Stimulated activated CD4-positive, alpha-beta T cell treated with anti-CD3 and anti-CD28 coated beads, Interleukin-12 subunit alpha, Interleukin-12 subunit beta, amount 100 ng/mL, for 48 hours (primary cell): ENCODE results near the gene PHLDA2.
A peak's percentile ranks its signal among the peaks of the same experiment; 100 is the strongest.
"Not testable (repeated sequence)": the region's sequence is repeated elsewhere in the genome, so short reads cannot be mapped to it uniquely, and the experiment has no call there.

ENCODE experiments used
- DNase-seq, 3 donors: peaks; one replicate each; pipeline ENCODE4 v3.0.0-alpha.2; 2020; ENCODE audit warnings: low read depth in 2 of 3, low spot score in 1 of 3

The PHLDA2 gene

DNA sequence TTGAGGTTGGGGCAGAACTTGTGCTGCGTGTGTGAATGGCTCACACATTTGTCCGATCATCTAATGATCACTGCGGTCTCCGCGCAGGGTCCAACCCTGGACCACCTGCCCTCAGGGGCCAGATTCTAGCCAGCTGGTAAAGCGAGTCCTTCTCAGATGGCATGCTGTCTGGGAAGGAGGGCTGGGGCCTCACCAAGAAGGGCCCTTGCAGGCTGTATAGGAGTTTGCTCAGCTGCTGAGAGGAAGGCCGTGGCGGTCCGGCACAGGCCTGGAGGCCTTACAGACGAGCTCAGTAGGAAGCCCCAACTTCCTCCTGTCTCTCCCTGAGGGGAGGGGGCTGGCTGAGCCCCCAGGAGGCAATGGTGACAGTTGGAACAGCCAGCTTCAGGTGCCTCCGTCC, 13.7 kb downstream of the PHLDA2 start:
- DNase-seq, result no peak

DNA sequence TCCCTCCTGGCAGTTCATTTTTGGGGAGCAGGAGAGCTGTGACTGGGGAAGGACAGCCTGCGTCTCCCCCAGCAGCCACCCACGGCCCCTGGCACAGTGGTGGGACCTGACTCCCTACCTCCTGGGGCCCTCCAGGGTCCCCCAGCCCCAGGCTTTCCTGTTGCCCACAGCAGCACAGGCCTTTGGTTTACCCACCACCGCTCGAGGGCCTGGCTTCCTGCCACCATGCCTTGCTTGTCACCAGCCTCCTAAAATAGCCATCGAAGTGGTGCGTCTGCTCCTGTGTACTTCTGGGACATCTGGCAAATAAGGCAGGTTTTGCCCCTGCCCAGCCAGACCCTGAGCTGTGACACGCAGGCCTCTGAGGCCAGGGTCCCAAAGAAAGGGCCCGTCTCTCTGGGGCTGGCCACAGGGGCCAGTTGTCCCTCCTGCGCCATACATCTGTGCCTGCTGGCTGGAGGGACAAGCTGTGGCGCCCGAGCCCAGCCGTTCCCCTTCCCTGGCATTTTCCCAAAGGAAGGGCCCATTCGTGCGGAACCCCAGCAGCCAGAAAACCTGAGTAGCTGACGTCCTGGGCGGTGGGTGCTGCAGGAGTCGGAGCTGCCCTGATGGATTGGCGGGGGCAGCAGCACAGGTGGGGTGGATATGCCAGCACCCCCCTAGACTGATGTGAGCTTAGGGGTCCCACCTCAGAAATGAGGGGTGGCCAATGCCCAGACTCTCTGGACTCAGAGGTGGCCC, 14.6 kb downstream of the PHLDA2 start:
- no peak for DNase-seq

DNA sequence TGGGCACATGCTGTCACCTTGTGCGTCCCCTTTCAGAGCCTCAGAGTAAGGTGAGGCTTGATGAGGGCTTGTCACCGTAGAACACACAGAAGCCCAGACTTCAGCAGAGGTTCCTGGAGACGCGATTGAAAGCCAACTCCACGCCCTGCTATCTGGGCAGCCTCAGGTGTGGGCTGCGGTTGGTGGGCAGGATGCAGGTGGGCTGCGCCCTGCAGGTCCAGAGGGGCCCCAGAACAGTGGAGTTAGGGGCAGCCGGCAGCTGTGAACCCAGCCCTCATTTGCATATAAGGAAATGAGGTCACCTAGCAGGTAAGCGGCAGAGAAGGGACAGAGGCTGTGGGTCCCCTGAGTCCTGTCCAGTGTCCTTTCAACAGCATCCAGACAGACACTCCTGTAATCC, 15.4 kb downstream of the PHLDA2 start:
- DNase-seq, result no peak

DNA sequence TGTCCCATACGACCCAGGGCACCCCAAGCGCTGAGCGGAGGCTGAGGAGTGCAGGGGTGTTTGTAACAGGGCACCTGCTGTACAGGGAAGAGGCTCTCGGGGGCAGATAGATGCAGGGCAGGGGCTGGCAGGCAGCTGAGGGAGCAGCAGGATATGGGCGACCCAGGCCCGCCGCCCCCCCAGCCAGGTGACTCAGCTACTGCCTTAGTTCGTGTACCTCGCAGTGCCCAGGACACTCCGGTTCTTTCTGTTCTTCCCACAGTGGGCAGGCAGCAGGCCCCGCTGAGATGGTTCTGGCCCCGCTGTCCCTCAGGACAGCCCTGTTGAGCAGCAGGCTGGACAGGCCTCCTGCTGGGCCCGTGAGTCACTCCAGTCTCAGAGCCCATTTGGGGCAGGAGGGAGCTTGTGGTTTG, 16.2 kb downstream of the PHLDA2 start:
- DNase-seq, result no peak

DNA sequence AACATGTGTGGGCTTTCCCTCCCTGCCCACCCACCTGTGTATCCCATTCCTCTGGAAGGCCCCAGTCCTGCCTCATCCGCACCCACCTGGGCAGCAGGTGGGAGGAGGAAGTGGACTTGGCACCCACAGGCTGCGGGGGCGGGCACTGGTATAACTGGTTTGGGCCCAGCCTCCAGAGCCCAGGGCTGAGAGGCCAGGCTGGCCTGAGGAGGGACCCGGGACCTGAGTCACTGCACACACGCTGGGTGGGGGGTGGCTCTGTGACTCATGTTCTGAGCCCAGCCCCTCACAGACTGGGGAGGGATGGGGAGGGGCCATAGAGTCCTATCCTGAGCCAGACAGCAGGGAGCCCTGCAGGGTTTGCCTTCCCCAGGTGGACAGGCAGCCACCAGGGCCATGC, 16.7 kb downstream of the PHLDA2 start:
- DNase-seq, result no peak

DNA sequence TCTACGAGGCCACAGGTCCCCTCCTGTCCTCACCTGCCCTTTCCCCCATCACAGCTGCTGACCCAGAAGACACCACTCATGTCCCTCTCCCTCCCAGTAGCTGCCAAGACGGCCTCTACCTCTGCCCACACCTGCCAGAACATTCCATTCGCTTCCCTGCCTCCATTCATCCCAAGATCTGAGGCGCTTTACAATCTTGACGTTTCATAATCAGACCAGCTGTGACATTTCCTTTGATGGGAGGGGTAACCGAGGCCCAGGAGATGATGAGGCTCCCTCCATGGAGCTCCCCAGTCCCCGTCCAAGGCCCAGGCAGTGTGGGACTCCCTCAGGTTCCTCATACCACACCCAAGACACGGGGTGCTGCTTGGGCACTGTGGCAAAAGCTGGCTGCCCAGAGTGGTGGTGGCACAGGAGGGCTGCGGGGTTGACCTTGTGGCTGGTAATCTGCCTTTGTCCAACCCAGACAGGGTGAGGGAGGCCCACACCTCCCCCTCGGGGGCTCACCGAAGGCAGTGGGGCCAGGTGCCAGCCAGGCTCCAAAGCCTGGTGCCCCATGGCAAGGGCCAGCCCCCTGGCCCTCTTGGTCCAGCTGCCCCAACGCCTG, 17.3 kb downstream of the PHLDA2 start:
- no peak for DNase-seq

DNA sequence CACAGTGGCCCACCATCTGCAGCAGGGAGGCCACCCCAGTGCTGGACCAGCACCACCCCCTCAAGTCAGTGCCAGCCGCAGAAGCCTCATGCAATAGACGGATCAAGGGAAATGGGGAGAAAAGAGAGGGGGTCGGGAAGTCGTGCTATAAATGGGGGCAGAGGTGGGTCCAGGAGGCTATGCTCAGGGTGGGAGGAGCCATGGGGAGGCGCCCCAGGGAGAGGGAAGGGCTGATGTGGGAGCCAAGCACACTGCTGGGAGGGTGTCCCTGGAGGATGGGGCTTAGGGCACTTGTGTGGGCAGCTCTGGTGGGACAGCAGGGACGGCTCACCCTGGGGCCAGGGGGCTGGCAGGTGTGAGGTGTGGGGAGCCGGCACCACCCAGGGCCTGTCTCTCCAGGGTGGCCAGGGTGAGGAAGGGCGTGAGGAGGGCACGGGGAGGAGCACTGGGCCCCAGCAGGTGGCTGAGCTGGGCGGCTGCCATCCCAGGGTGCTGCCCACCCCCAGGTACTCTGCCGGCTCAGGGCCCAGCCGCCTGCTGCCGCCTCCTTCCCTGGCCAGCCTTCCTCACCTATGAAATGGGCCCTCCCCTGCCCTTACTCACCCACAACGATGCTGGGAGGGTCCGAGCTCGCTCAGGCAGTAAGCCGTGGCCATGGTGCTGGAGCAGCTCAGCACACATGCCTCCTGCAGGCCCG, 18.0 kb downstream of the PHLDA2 start:
- no peak for DNase-seq

DNA sequence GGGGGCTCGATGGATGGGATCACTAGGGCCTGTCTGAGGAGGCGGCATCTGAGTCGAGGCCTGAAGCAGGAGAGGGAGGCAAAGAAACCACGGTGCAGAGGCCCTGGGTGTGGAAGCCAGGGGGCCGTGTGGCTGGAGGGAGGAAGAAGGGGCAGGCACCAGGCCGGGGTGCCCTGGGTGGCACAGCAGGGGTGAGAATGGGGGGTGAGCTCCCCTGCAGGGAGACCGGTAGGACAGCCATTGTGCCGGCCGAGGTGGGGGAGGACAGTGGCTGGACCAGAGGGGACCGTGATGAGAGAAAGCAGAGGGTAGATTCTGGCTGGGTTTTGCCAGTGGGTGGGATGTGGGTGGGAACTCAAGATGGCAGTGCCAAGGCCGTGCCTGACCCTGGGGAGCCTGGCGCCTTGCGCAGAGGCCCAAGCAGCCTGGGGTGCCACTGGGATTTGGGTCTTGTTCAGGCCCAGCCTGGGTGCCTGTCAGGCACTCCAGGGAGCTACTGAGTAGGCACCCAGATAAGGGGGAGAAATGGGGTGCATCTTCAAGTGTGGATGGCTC, 18.7 kb downstream of the PHLDA2 start:
- DNase-seq, result no peak

DNA sequence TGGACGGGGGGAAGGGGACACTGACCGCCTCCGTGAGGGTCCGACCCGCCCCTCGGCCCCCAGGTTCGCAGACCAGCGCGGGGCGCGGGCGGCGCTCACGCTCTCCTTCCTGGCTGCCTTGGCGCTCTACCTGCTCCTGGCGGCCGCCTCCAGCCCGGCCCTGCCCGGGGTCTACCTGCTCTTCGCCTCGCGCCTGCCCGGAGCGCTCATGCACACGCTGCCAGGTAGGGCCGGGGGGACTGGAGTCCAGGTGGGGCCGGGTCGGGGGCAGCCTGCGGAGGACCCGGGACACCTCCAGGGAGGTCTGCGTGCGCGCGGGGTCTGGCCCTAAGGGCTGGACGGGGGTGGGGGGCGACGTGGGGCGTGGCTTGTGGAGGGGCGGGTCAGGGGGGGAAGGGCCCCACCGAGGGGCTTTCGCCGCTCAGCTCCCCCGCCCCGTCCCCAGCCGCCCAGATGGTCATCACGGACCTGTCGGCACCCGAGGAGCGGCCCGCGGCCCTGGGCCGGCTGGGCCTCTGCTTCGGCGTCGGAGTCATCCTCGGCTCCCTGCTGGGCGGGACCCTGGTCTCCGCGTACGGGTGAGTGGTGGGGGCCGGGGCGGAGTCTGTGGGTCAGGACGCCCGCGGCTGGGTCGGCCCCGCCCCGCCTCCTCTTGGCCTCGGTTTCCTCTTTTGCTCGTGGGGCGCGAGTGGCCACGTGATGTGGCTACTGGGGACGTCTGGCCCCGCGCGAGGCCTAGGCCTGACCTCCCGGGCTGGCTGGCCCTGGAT, 19.9 kb downstream of the PHLDA2 start:
- no peak for DNase-seq

DNA sequence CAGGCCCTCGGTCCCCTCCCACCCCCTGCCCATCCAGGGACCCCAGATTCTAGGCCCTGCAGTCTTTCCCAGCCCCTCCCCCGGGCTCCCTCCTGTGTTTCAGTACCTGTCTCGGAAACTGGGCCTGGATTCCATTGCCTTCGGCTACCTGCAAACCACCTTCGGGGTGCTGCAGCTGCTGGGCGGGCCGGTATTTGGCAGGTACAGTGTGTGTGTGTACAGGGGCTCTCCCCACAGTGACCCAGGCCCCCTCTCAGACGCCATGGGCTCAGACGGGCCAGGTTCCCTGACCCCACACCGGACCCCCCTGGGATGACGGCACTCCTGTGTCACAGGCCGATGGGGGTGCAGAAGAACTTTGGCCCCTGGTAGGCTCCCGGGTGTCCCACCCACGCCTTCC, 21.1 kb downstream of the PHLDA2 start:
- DNase-seq, result no peak

DNA sequence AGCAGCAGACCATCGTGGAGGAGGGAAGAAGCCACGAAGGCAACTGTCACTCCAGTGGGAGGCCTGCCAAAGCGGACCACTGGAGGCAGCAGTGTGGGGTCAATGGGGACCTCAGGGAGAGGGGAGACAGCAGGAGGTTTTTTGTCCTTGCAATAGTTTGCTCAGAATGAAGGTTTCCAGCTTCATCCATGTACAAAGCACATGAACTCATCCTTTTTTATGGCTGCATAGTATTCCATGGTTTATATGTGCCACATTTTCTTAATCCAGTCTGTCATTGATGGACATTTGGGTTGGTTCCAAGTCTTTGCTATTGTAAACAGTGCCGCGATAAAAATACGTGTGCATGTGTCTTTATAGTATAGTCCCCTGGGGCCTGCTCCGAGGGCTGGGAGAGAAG, 23.9 kb downstream of the PHLDA2 start:
- not testable (repeated sequence) for DNase-seq

DNA sequence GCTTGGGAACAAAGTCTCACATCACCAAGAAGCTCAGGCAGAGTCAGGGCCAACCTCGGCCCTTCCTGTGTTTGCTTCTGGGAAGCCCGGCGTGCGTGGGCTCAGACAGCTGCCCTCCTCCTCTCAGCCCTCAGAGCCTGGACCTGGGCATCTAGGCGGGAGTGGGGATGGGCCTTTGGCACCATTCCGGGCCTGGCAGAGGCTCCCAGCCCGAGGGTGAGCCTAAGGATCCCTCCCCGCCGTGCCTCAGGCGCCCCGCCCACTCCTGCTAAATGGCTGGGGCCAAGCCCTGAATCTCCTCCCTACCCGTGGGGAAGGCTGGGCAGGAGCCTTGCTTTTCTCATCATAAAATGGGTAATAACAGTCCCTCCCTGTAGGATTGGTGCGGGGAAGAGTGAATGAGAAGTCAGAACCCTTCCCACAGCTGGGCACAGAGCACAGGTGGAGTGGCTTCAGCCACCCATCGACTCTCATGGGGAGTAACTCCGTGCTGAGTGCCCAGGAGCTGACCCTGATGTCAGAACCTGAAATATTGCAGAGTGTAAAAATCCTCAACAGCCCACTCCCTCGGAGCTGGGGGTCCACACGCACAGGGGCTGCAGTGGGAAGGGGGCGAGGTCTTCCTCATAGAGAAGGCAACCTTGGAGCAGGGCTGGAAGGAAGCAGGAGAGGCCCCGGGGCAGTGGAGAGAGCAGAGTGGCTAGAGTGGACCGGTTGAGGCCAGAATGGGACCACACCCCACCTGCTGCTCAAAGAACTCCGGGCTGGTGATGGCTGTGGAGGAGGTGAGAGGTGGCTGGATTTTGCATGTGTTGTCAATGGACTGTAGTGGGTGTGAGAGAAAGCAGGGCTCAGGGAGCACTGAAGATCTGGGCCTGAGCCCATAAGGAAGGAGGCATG, 24.8 kb downstream of the PHLDA2 start:
- DNase-seq, result no peak

DNA sequence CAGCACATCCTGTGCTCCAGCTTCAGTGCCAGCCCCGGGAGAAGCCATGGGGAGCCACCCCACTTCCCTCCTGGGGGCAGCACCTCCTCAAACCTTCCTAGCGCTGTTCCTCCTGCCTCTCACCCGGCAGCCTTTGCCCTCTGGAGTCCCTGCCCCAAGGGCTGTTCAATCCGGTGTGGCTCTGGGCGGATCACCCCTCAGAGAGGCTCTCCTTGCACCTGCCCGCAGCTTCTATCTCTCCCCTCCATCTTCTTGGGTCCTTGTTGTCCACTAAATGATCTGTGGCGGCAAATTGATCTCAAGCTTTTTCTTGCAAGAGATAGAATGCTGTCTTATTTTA, 25.6 kb downstream of the PHLDA2 start:
- DNase-seq, result no peak

DNA sequence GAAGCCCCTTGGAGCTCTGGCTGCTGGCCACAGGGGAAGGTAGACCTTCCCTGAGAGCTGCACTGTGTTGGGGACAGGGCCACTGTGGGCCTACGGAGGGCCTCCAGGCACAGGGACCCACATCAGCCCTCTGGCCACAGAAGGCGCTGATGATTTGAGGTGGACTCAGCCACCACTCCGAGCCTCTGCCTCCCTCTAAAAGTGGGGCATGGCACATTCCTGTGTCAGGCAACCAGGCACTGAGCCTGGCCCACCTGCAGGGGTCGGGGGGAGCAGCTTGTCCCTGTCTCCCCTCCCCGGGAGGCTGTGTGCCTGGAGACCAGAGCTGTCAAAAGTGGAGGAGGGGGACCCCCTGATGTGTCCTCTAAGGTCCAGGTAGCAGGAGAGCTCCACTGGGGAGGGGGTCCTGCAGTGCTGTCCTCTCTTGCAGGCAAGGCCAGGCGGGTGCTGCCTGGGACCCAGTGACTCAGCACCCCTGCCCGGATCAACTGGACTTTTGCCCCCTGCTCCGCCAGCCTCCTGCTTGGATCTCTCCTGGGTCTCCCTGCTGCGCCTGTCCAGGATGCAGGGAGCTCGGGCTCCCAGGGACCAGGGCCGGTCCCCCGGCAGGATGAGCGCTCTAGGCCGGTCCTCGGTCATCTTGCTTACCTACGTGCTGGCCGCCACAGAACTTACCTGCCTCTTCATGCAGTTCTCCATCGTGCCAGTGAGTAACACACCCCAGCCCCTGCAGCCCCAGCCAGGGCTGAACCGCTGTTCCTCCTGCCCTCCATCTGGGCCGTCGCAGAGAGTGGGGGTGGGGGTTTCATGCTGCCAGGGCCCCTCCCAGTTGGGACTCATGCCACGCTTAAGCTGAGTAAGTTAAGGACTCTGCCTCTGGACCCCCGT, 26.2 kb downstream of the PHLDA2 start:
- DNase-seq, result no peak

DNA sequence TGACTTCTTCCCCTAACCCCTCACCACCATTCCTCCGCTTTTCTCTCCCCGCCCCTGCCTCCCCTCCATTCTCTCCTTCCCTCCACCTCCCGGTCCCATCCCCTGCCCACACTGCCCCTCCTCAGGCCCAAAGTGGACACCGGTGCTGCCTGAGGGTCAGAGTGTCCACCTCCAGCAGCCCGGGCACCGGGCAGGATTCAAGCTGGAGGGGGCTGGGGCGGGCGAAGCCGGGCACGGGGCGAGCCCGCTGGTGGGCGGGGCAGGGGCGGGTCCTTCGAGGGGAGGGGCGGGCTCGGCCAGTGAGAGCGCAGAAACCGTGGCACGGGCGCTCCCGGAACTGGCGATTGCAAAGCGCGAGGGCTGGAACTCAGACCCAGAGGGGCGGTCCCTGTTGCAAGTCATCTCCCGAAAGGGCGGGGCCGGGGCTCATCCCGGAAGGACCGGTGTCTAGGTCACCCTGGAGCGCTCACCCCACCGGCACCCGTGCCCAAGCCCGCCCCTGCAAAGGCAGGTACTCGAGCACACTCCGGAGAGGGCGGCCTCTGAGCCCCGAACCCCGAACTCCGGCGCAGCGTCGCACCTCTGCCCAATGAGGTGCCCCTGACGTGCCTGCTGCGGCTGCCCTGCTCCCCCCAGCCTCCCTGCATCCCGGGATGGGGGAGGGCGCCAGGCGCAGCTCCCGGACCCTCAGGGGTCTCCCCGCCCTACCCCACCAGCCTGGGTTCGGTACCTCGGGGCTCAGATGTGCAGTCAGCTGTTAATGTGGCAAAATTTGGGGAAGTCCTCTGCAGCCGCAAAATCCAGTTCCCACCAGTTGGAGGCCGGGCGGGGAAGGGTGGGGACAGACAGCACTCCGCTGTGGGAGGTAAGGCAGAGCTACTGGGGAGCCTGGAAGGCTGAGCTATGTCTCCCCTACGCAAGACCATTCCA, 27.1 kb downstream of the PHLDA2 start:
- peak; percentile 93 to 94 (median 93) for DNase-seq

DNA sequence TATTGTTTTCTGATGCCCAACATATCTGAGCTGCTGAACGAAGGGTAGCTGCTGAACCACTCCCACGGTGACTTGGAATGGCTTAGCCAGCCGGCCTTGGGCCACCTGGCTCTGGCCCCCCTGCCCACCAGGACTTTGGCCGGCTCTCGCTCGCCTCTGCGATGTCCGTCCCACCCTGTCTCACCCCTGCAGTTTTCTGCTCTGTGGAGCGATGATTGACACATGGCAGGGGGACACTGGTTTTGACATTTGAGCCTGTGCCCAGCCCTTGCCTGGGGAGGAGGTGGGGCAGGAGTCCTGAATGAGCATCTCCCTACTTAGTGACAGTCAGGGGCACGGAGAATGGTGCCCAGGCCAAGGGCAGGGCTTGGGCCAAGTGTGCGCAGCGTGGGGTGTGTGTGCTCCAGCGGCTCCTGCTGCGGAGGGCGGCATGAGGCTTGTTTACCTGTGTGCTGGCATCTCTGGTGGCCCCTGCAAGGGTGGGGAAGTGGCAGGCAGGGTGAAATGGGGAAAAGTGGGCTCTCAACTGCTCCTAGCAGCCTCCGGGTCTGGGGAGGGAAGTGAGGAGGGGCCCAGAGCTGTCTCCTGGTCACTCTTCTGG, 27.9 kb downstream of the PHLDA2 start:
- DNase-seq, result no peak

DNA sequence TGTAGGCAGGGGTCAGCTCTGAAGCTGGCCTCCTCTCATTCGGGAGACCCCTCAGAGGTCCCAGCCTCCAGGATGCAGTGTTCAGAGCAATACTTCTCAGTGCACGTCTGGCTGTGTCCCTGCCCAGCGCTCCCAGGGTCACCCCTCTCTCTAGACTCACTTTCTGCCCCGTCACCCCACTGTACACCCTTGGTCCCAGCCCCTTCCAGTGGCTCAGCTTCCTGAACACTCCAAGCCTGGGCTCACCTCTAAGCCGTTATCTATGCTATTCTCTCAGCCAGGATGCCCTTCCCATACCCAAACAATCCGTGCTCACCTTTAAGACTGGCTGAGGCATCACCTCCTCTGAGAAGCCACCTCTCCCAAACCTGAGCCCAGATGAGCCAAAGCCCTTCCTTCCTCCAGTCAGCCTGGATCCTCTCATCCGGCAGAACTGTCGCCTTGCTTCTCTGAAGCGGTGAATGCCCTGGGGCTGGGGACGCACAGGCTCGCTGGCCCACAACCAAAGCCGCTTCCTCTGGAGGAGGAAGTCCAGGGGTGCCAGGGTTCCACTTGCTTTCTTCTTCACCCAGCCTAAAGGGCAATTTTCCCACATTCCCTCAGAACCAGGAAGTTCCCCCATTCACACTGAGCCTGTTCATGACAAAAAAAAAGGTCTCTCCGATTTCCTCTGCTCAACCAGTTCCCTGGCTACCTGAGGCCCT, 30.0 kb downstream of the PHLDA2 start:
- DNase-seq, result no peak
